HG03095 (cell line): ENCODE results near the gene TSPYL6.
A peak's percentile ranks its signal among the peaks of the same experiment; 100 is the strongest.

Experiments
- ATAC-seq: cut with Tn5 transposase; IDR thresholded peaks from one replicate; pipeline ENCODE4 v1.9.1; 2021; ENCODE audit warnings: moderate library complexity; ENCODE audit not compliant: unreplicated experiment

TSPYL6 gene

DNA sequence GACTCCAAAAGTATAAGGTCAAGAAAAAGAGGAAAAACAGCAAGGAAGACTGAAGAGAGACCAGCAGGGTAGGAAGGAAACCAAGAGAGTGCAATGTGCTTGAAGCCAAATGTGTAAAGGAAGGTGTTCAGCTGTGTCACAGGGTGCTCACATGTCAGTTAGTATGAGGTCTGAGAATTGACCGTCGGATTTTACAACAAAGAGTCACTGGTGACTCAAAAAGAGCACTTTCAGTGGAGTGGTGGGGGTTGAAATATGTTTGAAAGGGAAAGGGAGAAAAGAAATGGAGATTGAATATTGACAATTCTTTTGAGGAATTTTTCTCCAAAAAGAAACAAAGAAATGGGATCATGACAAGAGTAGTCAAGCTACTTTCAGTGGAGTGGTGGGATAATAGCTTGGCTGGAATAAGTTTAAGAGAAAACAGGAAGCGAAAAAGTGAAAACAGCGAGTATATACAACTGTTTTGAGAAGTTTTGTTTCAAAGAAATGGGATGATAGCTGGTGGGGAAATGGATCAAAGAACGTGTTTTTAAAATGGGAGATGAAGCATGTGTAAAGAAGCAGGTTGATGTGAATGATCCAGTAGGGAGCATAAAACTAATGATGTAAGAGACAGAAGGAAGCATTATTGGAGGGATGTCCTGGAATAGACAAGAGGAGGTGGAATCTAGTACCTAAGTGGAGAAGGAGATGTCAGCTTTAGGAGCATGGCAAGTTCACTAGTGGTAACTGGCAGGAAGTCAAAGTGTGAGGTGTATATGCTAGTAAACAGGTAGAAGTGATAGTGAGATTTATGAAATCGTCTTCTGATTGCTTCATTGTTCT, 3.6 kb upstream of the TSPYL6 start:
- peak; percentile 90 for ATAC-seq

DNA sequence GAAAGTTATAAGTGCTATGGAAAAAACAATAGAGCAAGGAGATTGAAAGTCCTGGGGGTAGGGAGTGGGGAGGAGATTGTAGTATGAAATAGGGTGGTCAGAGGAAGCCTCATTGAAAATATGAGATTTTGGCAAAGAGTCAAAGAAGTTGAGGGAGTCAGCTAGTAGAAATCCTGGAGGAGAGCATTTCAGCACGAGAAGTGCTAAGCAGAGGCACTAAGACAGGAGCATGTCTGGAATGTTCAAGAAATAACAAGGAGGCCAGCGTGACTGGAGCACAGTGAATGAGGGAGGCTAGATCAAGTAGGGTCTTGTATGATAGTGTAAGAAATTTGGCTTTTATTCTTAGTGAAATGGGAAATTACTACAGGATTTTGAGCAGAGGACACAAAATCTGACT, 2.1 kb upstream of the TSPYL6 start:
- ATAC-seq: no peak

DNA sequence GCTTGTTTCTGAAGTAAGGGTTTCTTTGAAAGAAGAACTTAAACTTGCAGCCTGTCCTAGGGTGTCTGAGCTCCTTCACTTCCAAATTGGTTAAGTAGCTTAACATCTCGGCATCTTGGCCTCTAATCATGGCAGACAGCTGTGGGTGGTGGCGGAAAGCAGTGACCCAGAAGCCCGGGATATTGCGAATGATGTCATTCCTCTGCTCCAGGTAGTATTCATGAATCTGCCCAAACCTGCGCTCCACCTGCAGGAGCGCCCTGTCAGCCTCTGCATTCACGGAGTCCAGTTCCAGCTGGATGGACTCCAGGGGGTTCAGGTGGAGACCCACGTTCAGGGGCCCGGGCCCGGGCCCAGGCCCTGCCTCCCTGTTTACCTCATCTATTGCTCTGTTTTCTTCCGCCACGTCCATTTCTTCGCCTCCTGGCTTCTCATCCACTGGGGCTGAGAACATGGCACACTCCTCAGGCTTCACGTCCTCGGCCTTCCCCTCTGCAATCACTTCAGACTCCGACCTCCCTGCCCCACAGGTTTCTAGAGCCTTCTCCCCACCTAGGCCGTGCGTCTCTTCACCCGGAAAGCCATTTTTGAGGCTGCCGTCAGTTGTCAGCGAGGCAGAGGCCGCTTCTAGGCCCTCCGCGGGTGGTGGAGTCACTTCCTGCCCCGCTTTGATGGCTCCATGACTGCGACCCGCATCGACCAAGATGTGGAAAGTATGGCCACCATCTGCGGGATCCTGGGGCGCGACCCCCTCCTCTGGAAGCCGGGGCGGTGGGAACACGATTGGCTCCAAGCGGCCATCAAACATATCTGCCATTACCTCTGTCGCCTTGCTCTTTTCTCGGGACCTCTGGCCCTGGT, 569 bp downstream of the TSPYL6 start:
- ATAC-seq: no peak

DNA sequence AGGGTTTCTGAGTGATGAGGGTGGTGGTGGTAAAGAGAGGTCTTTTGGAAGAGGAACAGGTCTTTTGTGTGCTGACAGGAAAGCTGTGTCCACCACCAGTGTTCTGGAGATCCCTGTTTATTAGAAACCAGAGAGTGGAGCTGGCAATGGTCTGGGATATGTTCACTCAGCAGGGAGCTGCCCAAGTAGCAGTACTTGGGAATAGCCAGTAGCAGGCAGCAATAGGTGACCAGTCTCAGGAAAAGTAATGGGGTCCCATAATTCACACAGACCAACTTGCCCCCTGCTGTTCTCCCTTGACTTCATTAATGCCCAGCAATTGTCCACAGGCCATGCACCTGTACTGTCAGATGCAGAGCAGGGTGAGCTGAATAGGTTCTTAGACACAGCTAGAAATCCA, 1.8 kb downstream of the TSPYL6 start:
- ATAC-seq: no peak

DNA sequence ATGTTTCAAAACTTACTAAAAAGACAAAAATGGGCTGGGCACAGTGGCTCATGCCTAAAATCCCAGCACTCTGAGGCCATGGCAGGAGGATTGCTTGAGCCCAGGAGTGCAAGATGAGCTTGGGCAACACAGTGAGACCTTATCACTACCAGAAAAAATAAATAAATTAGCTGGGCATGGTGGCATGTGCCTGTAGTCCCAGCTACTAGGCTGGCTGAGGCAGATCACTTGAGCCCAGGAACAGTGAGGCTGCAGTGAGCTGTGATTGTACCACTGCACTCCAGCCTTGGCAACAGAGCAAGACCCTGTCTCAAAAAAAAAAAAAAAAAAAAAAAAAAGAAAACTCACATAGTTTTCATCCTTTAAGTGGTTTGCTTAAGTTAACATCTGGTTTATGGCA, 6.4 kb downstream of the TSPYL6 start:
- no peak for ATAC-seq

DNA sequence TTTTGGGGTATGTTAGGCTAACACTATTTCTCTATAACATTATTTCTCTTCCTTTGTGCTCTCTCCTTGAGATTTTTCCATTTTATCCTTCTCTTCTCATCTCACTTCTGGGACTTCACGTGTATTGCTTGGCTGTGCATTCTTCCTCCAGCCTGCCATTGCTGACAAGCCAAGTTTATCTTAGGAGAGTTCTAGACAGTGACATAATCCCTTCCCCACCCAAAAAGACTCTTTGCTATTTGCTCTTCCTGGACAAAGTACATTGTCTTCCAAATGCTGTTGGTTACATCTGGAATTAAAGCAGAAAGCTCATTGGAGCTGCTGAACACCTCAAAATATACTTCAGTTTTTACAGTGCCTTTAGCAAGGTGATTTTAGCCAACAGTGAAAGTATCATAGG, 8.9 kb downstream of the TSPYL6 start:
- no peak for ATAC-seq

DNA sequence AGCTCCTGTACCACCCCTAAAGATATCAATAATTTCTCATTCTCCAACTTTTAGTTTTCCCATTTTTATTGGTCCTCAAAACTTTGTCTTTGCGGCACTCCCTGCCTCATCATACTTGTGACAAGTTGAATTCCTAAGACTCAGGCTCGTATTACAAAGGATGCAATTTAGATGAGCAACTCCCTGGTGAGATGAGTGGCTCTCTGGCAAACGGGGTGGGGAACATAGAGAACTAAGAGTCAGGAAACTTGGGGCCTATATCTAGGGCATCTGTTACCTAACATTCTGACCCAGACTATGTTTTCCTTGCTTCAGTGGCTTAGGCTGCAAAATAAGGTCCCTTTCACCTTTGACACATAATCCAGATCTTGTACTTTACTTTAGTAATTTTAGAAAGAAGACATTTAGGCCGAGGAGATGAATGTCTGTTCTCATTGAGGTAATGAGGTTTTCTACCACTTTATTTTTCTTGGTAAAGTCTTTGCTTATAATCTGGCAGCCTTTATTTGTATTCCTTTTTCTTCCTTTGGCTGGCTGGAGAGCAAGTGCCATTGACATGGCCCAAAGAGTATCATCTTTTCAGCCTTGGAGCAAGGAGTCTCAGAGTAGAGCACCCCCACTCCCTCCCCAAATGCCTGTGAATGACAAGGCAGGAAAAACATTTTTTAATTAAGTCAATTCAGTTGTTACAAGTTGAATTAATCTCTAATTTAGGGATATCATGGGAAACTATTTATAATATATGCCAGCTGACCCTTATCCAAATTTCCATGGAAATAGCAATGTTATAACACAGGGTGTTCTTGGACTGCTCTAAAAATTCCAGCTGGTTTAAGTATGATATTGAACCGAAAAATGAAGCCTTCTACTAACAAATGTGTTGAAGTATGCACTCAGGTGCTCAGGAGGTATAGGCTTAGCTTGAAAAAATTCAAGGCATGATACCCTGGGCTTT, 15.2 kb downstream of the TSPYL6 start:
- ATAC-seq: no peak

DNA sequence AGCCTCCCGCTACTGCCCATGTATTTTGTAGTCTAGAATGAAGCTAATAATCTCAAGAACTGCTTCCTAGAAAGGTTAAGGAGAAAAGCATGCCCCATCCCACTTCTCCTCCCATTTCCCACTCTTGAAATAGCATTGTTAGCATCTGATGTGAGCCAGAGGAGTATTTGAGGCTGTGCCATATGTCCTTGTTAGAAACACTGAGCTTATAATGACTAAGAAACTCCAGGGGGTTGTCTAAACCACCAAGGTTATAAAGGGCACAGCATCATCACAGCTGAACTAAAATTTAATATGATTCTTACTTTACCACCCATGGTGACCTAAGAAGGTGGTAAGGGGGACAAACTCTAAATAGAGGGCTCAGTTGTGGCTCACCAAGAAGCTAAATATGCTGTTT, 16.6 kb downstream of the TSPYL6 start:
- ATAC-seq: no peak

DNA sequence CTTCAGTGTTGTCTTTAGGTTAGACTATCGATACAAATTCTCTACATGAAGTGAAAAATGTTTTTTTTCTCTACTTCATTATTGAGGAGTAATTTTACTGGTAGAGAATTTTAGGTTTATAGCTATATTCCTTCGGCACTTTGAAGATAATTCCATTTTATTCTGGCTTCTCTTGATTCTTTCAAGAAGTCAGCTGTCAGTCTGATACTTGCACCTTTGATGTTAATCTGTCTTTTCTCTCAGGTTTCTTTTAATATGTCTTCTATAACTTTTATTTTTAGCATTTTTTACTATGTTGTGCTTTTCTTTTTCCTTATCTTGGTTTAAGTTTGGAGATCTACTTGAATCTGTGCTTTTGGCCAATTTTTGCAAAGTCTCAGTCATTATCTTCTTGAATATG, 18.6 kb downstream of the TSPYL6 start:
- no peak for ATAC-seq

DNA sequence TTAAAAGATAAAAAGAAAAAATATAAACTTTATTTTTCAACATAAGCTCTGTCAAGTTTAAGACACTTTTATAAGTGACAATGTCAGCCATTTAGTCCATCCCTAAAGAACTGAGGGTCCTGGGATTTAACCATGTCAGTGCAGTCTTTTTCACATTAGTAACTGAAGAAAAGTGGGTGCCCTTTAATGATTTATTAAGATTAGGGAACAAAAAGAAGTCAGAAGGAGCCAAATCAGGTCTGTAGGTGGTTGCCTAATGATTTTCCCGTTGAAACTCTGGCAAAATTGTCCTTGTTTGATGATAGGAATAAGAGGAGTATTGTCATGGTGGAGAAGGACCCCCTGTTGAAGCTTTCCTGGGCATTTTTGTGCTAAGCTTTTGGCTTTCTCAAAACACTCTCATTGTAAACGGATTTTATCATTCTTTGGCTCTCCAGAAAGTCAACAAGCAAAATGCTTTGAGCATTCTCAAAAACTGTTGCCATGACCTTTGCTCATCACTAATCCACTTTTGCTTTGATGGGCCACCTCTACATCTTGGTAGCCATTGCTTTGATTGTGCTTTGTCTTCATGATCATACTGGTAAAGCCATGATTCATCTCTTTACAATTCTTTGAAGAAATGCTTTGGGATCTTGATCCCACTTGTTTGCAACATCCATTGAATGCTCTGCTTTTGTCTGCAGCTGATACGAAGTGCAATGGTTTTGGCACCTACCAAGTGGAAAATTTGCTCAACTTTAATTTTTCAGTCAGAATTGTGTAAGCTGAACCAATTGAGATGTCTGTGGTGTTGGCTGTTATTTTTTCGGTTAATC, 22.0 kb downstream of the TSPYL6 start:
- ATAC-seq: no peak

DNA sequence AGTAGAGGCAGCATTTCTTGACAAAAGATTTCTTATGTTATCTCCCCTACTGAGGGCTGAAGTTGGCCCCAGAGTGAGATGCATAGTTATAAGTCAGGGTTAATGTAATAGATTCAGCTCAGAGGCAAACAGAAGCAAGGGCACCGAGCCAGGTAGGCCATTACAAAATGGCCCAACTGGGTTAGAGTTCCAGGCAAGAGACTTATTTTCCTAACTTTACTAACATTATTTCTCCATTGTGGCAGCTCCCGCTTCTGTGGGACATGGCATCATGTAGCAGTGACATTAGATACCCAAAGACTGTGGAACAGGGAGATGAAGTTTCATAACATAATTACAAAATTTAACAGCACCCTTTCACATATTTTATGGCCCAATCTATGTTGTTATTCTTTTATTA, 27.1 kb downstream of the TSPYL6 start:
- no peak for ATAC-seq

DNA sequence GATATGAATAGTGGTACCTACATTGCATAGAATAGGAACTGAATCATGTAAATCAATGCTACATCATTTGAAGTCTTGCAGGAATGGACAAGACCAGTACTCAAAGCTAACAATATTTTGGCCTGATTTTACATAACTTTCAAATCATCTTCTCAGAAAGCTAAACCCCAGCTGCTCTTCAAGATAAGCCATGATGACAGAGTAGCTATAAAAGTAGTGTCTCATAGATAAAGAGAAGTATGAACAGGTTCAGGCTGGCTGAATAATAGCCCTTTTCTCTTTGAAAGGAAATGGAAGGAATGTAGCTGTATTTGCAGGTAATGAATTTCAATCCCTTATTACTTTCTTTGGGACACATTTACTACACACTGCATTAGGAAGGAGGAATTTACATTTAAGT, 28.2 kb downstream of the TSPYL6 start:
- ATAC-seq: no peak

DNA sequence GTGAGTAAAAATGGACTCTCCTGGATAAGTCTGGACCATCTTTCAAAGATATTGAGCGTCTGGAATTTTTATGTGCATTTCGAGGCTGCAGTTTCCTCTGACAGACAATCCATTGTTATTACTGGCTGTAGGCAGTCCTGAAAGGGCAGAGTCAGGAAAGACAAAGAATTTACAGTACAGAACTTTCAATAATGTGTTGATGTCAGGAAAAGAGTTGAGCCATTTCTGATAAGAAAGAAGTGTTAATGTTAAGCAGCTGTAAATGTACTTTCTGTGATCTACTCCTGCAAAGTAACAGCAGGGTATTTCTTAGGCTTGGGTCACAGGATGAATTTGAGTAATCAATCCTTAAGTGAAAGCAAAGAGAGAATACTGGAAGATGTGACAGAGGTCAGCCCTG, 29.8 kb downstream of the TSPYL6 start:
- no peak for ATAC-seq

DNA sequence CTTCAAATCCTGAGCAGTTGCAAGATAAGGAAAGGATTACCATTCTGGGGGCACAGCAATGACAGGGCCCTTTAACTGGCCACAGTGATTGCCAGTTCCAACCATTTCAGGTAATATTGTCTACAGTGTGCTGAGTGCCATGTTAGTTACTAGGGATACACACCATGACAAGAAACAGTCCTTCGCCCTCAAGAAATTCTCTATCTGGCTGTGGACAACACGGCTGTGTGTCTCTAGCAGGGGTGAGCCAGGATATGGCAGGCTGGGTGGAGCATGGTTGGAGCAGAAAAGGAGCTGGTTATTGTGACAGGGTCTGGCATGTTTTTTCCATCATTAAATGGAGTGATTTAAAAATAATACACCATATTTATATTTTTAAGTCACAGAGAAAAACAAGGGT, 31.0 kb downstream of the TSPYL6 start:
- ATAC-seq: no peak

DNA sequence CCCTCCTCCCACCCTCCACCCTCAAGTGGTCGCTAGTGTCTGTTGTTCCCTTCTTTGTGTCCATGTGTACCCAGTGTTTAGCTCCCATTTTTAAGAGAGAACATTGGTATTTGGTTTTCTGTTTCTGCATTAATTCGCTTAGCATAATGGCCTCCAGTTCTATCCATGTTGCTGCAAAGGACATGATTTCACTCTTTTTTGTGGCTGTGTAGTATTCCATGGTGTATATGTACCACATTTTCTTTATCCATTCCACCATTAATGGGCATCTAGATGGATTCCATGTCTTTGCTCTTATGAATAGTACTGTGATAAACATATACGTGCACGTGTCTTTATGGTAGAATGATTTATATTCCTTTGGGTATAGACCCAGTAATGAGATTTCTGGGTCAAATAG, 42.9 kb downstream of the TSPYL6 start:
- no peak for ATAC-seq

DNA sequence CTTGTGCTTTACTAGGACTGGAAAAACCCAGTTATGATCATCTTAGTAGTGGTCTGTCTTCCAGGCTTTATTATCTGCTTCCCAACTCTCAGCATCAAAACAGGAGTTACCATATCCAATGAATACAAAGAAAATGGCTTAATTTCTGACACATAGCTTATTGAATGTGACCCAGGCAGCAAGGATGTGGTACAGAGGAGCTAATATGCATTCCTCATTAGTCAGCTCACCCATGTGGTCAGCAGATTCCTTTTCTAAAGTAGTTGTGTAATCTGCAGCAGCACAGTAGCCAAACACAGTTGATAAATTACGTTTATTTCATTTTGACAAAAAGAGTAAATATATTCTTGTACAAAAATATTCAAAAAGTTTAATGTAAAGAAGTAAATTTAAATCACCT, 43.6 kb downstream of the TSPYL6 start:
- no peak for ATAC-seq

DNA sequence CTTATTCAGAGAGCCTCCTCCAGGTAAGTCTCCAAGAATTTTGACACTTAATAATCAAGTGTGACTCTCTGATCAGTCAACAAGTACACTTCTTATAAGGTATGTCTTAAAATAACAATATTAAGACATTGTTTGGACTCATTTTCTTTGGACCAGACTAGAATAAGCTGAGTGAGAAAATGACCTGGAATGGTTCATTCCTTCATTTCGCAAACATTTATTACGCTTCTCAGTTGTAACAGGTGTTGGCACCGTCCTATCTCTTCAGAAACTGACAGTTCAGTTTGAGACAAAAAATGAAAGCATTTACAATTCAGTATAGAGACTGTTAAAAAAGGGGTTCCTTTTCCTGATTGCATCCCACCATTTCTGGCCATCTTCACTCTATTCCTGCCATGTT, 46.6 kb downstream of the TSPYL6 start:
- ATAC-seq: no peak

DNA sequence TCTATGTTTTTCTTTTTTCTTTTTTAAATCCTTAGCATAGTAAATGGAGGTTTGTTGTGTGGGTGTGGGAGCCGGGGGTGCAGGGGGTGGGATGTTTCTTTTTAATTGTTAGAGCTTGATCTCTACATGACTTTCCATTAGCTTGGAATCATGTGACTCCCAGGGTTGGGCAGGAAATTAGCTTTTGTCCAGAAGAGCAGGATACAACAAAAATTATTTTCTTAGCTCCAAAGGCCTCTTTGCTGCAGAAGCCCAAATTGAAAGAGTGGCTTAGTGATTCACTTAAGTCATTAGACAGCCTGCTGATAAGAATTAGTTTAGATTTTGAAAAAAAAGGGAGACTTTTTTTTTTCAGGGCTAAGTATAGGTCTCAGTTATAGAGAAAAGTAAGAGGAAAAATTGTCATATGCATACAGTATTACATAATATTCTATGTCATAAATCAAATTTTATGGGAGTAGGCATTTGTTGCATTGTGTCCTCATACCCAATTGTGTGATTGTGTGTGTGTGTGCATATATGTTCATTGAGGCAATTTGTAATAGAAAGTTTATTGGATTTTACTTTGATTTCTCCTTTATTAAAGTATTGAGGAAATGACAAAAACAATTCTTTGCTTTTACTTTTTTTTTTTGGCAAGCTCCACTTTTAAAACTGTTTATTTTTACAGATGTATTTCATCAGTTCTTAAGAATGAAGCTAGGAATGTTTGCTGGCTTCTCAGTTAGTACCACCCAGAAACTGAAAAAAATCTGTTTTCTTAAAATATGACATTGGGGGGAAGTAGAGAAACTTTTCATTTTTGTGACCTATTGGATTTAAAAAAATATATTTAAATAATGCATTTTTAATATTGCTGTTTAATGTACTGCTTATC, 47.4 kb downstream of the TSPYL6 start:
- no peak for ATAC-seq

DNA sequence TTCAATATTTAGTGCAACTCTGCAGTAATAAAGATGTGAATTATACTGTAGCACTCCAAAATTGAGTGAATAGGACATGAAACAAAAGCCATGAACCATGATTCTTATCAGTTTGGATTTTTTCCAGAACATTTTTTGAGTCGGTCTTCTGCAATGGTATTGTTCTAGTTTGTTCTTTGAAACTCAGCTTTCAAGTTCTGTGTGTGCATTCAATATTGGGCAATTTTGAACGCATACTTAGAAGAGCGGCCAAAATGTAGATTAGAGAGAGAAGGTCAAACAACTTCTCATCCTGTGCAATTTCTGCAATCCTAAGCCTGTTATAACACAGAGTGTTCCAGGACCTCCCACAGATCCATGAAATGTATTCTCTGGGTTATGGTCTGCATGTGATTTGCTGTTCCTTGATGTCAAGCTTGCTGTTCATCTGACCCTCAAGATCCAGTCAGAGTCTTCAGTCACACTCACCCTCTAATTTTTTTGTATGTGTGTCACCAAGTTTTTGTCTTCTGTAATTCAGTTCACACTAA, 48.3 kb downstream of the TSPYL6 start:
- no peak for ATAC-seq
